HG03139 (cell line): ENCODE measurements around the gene GMDS.

Source experiments
- ATAC-seq: cut with Tn5 transposase; IDR thresholded peaks from one replicate; pipeline ENCODE4 v1.9.1; 2021; ENCODE audit not compliant: unreplicated experiment

The GMDS gene

DNA sequence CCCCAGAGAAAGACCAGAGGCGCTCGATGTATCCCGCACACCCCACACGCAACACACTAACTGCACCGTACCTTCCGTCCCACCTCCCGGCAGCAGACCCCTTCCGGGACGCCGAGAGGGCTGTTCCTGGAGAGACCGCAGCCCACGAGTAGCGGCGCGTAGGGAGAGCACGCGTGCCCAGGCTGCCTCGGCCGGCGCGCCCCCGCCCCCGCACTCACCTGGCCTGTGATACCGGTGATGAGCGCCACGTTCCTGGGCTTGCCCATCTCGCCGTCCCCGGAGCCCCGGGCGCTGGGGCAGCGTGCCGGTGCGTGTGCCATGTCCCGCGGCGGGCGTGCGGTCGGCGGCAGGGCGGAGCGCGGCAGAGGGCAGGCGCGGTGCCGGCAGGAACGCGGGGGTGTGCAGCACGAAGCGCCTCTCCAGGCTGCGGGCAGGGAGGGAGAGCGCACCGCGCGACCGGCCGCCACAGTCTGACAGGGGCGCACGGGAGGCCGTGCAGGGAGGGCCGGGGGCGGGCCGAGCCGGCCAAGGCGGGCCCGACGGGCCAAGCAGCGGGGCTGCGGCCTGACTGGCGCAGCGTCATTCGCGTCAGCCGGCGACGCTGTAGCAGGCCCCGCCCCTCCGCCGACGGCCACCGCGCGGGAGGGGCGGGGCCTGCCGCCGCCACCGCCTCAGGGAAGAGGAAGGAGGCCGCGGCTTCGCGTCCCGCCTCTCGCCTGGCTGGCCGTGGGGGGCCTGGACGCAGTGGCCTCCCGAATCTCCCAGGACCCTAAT is at the start of gene GMDS:
Gene GMDS (minus strand): TSS at position 503 of the 774 bp plus-strand sequence.
- ATAC-seq = peak; percentile 91

DNA sequence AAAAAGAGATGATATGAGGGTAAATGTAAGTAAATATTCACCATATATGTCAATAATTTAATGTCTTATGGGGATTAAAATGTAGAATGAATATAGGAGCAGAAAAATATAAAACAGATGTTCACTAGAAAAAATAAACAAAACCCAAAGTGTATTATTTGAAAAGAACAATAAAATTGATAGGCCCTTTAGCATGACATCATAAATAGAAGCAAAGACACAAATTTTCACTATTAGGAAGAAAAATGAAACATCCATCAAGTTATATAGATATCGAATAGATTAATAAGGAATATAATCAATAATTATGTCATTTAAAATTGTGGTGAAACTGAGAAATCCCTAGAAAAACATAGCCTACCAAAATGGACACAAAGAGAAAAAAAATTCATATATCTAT is 40.1 kb upstream of the GMDS start:
- no peak for ATAC-seq

DNA sequence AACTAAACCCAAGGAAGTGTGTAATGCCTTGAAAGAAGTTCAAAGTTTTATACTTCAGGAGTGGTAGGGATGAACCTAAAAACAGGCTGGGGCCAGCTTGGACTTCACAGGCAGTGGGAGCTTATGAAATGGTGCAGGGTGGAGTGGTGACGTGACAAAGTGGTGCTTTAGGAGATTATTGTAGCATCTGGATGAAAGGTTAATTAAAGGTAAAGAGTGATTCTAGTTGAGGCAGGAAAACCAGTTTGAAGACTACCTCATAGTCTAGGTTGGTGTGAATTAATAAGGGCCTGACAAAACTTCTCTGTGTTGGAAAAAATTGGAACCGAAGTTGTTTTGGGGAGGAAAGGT is 30.5 kb upstream of the GMDS start:
- no peak for ATAC-seq

DNA sequence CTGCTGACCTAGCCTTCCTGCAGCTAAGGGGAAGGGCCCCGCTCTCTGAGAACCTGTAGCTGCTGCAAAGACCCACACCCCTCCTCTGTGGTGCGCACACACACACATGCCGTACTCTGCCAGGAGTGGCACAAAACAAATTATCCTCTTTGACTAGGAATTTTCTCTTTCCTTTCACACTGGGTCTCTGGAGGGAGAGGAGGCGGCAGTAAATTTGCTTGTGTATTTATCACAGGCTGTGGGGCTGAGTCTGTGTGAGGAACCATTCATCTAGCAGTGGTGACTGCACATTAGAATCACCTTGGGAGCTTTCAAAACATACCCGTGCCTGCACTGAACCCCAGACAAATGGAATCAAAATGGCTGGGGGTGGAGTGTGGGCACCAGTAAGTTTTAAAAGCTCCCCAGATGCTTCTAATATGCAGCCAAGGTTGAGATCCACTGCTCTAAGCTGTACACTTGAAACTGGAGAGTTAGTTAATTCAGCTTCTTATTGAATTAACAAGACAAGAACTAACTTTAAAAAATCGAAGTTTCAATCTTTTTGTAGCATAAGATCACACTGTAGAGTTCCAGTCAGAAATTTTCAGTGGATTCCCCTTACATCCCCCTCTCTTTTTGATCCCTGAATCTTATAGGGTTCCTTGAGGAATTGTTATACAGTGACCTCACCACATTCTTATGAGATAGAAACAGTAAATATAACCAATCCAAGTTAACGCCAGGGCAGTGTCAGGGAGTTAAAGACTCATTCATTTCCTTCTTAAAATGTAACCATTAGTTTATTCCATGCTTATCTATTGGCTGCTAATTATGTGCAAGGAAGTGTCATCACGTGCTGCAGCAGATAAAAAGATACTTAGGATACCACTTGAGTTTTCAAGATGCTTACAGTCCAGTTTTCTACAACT is 29.8 kb upstream of the GMDS start:
- ATAC-seq = no peak

DNA sequence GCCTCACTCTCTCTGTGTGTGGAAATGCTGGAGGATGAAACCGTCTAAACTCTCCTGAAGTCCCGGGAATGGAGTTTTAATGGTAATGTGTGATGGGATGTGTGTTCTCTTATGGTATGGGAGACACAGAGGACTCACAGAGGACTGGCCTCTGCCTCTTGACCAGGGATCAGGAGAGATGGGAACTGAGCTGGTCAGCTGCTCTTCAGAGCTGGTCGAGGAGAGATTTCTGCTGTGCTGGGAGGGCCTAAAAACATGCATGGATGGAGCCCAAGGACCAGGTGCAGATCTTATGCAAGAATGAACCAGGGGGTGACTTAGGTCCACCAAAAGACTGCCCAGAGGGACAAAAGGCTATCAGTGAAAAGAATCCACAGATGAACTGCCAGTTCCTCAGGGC is 27.3 kb upstream of the GMDS start:
- ATAC-seq = no peak

DNA sequence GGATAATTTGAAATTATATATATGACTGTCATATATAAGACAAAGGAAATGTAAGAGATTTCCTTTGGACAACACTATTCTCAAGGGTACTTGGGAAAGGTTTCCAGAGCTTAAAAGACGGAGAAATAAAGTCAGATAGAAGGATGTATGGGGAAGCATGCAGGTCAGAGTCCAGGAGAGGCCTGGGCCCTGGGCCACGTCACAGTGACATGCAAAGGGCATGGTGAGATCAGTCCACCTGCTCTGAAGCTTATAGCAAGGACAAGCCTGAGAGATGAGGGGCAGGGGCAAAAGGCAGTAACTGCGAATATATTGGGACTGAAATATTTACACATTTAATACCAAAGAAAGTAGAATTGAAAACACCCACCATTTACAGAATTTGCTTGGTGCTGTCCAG is 24.6 kb upstream of the GMDS start:
- ATAC-seq = no peak

DNA sequence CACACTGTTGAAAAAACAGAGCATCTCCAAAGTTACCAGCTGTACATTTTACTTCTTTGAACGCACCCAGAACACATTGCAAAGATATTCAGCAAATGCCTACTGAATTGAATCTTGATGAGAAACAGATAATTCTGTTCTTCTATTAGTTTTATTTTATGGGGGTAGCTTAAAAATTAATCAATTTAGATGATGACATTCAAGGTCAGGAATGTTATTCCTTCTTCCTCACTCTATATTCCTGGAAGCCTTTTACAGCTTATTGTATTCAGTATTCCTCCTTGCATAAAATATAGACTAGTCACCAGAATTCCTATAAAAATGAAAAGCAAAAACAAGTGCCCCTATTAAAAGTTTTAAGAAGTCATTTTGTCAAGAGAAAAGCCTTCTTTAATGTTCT is 21.4 kb upstream of the GMDS start:
- ATAC-seq = no peak

DNA sequence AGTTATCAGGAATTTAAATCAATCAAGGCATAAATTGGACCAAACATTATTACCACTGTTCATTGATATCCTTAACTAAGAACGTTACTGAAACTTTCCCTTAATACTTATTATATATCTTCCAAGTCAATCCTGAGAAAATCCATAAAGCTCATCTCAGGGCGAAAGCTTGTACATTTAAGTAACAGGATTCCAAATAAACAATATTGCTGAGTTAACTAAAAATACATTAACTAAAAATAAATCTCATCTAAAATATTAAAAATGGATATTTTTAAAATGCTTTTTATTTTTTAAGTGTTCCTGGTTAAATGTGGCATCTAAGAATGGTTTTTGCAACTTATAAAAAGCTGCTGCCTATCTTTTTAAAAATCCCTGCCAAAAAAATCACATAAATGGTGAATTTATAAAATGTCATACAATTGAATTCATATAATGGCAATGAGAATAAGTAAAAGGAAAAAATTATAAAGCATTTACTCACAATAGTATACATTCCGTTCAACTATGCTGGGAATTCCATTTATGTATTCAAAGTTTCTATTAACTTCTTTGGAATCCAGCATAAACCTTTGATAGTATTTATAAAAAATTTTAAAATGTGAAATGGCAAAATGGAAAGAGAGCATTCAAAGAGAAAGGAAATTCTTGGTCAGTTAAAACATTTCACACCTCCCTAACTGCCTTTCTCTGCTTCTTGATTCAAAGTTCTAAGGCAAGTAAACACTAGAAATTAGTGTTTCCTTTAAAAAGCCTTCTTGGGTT is 20.8 kb upstream of the GMDS start:
- no peak for ATAC-seq

DNA sequence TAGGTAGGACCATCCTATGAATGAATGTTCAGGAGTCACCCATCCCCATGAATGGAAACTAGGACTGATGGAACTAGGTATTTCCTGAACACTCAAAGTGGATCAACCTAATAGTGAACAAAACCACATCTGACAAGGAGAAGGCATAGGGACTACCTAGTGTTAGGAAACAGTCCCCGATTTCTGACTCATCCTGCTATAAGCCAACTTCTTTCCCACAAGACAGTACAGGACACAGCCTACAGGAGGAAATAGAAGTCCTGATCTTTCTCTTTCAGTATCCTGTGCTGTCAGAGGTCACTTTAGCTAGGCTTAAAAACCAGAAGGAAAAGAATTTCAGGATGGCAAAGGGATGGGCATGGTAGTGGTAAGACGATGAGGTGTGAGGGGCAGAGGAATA is 19.5 kb upstream of the GMDS start:
- ATAC-seq = no peak

DNA sequence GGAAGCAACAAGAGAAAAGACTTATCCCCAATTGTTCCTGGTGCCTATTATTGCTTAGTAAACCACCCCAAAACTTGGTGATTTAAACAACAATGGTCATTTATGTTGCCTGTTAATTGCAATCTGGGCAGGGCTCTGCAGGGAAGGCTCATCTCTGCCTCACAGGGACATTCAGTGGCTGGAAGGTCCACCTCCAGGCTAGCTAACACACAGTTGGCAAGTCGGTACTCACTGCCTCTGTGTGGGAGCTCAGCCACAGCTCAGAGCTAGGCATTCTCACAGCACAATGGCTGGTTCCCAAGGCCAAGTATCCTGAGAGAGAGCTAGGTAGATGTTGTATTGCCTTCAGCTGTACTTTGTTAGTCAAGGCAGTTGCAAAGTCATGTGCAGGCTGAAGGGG is 18.5 kb upstream of the GMDS start:
- ATAC-seq = no peak

DNA sequence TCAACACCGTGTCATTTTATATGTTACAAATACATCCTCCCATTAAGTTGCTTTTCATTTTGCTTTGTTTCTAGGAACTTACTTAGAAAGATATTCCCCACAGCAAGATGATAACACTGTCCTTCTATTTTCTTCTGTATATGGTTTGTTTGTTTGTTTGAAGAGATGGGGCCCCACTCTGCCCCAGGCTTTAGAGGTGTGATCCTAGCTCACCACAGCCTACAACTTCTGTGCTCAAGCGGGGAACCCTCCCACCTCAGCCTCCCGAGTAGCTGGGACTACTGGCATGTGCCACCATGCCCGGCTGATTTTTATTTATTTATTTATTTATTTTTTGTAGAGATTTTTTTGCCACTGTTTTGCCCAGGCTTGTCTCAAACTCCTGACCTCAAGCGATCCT is 14.2 kb upstream of the GMDS start:
- no peak for ATAC-seq

DNA sequence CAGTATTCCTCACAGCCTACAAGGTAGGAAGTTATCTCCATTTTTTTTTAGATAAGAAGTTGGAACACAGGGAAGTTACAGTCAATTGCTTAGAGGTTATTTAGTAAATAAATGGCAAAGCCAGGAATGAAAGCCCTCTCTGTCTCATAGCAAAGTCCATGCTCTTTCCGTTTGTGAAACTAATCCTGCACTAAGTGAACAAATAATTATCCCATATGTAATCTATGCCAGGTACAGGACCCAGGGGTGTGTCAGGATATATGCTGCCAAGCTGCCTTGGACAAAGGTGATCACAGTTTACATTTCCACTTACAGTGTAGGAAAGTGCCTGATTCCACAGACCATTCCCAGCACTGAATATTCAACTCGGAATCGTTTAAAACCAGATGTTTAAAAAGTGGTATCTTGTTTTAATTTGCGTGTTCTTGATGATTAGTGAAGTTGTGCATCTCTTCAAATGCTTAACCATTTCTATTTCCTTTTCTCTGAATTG is 13.6 kb upstream of the GMDS start:
- no peak for ATAC-seq

DNA sequence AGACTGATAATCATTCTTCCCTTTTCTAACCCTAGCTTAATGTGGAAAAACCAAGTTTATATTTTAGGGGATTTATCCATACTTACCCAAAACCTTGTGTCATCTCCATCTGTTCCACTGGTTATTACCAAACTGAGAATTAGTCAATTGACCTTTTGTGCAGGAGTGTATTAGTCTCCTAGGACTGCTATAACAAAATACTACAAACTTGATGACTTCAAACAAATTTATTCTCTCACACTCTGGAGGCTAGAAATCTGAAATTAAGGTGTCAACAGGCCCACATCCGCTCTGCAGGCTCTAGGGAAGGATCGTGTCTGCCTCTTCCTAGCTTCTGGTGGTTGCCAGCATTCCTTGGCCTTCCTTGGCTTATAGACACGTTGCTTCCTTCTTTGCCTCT is 12.7 kb upstream of the GMDS start:
- ATAC-seq = no peak

DNA sequence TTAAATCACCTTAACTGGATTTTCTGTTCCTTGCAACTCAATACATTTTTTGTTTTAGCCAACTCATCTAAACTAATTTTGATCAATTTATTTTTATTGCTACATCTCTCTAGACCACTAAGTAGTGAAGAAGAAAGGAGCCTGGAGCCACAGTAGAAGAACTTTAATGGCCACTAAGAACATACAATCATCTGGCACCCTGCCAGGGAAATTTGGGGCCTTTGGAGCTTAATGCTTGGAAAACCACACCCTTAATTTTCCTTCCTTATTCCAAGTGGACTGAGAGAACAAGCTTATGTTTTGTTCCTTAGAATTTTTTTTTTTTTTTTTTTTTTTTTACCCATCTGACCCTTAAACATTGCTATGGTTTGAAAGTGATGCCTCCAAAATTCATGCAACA is 12.0 kb upstream of the GMDS start:
- ATAC-seq = no peak

DNA sequence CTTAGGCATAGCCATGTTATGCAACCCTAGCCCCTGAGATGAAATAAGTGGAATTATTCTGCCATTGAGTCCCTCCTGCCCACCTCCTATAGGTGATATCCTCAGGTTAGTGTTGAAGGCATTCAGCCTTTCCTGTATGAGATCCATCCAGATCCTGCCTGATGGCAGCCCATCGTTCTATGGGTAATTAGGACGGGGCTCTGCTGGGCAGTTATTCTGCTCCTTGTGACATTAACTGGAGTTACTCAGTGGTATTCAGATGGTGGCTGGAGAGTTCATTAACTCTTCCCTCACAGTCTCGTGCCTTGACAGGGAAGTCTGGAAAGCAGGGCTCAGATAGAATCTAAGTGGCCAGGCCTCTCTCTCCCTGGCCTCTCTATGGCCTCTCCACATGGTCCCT is 9.3 kb upstream of the GMDS start:
- ATAC-seq = no peak

DNA sequence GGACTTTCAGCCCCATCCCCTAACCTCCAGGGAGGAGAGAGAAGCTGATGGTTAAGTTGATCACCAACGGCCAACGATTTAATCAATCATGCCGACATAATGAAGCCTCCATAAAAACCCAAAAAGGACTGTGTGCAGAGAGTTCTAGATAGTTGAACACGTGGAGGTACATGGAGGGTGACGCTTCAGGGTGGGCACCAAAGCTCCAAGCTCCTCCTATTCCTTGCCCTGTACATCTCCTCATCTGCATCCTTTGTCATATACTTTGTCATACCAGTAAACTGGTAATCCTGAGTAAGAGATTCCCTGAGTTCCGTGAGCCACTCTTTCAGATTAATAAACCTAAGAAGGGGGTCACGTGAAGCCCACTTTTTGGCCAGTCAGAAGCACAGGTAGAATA is 3.7 kb upstream of the GMDS start:
- ATAC-seq = no peak

DNA sequence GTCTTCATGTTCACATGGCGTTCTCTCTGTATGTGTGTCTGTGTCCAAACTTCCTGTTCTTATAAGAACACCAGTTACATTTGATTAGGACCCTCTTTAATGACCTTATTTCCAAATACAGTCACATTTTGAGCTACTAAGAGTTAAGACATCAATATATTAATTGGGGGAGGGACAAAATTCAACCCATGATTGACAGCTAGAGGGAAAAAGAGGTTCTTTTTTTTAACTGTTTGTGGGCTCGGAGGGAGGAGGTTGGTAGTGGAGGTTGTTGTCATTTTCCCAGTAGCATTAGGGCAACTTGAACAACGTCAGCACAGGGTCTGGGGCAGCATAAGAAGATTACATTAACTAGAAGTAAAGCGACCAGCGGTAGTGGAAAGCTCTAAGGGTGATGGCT is 2.3 kb upstream of the GMDS start:
- no peak for ATAC-seq

DNA sequence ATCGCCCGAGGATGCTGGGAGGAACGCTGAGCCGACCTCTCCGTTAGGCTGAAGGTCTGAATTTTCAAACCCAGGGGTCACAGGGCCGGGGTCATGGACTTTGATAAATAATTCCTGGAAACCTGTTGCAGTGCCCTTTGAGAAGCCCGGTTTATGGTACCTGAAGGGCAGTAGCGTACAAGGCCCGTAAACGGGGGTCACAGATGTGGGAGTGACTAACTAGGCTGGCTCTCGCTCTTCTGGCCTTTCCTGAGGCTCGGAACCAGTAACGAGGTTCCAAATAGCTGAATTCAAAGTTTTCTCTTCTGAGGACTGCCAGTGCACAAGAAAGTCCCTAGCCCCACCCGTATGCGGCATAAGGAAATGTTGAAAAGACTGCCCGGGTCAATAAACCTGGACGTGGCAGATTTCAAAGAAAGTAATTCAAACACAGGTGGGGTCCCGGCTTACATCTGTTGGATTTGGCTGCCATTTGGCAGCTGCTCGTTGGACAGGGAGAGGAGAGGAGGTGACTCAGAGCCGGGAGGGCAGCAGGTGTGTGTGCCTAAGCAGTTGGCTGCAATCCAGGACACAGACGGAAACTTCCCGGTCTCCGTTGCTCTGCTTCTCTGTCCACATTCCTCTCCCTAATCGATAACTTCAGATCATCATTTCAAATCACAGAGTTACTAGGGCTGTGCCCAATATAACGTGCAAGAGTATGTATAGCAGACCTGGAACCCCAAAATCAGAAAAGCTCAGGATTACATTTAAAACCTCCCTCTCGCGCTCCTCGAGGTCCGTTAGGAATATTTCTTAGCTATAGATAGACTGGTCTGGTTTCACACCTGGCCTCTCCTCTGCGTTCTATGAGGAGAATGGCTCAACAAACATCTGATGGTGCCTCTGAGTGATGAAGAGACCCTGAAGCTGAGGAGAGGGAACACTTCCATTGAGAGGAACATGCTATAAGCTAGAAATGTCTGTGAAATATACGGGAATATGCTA is 765 bp upstream of the GMDS start:
- peak; percentile 11 for ATAC-seq

DNA sequence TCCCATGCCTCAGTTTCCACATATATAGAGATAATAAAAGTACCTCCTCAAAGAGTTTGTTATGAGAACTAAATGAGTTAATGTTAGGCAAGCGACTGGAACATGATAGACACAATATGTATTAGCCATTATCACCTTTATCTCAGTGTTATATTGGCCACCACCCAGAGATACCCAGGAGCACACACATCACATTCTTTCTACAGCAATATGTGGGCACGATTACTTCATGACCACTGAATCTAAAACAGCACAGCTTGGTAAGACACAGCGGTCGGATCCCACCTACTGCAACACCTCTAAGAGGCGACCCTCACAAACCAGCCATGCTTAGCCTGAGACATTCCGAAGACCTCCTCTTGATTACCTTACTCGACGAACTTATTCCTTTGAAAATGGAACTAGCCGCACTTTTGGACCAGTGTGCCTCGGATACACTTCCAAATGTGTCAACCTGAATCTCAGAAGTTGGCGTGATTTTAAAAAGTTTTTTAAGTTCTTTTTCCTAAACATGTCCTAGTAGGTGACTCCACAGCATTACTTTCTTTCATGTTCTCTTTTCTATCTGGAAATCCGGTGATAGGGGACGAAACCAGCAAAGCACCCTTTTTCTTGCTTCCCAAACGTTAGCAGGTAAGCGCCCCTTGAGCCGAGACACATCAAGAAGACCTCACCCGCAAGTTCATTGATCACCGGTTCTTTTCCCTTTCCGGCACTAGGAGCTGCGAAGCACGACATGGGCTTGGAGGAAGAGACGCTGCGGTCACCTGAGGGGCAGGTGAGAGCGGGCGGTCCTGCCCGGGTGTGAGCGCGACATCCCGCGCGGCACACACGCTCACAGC is 923 bp downstream of the GMDS start:
- no peak for ATAC-seq
